Lower leg skin (tissue), 3 donors: Measurements from ENCODE around the gene CCDC57.

Source experiments
- CTCF ChIP-seq, 3 donors: fragments of 450-650 bp; IDR thresholded peaks; one replicate each; pipeline ENCODE4 v1.5.1; 2016; ENCODE audit warnings: antibody characterized with exemption in 3 of 3, mild to moderate bottlenecking in 3 of 3, moderate library complexity in 2 of 3
- POLR2A ChIP-seq, 2 donors: fragments of 450-650 bp; IDR thresholded peaks; one replicate each; pipeline ENCODE4 v1.6.1; 2016 to 2017; ENCODE audit warnings: antibody characterized with exemption in 2 of 2, mild to moderate bottlenecking in 1 of 2, moderate library complexity in 1 of 2

- TF ChIP-seq CTCF (IDR thresholded peaks at IDR 0.05) (no peak), POLR2A (IDR thresholded peaks at IDR 0.05) (no peak)
Measured at GRCh38 chr17:82072827-82073226, 139.8 kb downstream of the CCDC57 start.
